ENCODE results near the gene DKK3.

The DKK3 gene

DNA sequence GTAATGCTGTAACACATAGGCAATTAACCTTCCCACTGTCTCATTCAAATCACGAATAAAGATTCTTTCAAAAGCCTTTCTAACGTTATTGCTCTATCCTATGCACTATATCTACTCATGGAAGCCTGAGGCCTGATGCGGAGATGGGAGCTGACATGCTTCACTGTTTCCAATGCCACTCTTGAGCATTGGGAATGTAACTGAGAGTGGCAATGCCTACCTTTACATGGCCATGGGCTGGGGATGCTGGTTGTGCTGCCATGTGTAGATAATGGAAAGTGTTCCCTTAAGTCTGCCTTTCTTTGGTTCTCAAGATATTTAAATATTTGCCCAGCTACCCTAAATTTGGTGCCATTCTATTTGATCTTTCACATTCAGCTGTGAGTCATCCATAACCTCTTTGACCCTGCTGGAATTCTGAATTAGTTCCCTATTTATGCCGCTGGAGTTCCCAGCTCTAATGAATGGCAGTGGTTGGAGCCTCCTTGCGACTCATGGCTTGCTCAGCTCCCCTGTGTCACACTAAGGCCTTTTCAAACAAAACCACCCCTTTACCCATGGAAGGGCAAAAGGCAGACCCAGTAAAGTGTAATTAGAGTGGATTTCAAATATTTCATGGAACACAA is 21.4 kb upstream of the DKK3 start:
- no peak for DNase-seq

DNA sequence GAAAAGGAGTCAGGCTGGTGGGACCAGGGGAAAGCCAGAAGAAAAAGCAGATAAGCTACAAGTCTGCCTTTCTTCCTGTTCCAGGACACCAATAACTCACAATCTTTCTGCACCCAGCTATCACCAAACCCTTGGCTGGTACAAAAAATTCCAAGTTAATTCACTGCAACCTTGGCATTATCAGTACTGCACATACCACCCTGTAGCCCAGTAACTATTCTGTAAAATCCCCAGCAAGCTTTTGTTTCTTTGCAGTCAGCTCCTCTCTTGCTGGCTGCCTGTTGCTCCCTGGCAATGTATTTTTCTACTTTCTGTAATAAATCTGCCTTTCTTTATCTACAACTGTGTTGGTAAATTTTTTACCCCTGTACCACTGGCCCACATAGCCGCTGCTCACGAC is 20.7 kb upstream of the DKK3 start:
- no peak for DNase-seq

DNA sequence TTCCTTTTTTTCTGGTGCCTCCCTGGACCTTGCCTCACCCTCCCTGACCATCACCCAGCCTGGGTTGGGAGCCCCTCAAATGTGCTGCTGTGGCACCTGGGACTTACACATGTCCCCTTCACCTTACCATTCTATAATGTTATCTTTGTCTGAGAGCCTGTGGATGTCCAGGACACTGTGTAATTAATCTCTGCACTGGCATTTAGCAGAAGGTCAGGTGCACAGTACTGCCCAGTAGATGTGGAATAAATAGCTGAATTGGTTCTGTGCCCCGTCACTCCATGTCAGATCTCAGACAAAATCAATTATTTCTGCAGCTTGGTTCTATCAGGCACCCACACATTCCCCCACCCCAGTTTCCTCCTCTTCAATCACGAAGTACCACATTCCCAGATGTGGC is 19.9 kb upstream of the DKK3 start:
- no peak for DNase-seq

DNA sequence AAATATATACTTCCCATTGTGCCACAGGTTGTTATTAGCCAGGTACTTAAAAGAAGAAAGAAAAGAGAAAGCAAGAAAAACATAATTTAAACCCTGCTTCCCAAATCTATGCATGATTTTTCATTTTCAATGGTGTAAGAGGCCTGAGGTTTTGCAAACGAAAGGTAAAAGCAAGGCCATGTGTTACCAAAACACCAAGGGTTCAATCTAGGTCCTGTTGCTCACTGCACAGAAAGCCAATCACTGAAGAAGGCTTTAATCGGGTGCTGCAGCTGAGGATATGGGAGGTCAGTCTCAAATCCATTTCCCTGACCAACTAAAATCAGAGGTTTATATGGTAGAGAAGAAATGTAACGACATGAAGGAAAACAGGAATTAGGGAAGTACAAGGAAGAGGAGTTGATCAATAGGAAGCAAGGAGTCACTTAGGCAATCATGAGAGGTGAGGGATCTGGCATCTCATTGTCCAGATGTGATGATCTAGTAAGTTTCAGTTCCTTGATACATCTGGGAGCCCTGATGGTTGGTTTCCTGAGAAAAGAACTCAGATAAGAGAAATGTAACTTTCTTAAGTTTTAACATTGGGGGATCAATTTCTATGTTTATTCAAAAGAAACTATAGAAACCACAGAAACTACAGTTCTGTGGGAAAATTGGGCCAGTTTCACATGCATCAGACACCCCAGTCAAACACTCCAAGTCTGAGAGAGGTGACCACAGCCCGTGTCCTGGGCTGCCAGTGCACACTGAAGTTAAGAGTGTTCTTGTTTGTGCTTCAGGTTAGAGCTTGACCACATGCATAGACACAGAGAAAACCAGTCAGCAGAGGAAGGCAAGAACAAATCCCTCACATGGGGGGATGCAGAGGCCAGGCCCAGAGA is 18.1 kb upstream of the DKK3 start:
- DNase-seq = no peak

DNA sequence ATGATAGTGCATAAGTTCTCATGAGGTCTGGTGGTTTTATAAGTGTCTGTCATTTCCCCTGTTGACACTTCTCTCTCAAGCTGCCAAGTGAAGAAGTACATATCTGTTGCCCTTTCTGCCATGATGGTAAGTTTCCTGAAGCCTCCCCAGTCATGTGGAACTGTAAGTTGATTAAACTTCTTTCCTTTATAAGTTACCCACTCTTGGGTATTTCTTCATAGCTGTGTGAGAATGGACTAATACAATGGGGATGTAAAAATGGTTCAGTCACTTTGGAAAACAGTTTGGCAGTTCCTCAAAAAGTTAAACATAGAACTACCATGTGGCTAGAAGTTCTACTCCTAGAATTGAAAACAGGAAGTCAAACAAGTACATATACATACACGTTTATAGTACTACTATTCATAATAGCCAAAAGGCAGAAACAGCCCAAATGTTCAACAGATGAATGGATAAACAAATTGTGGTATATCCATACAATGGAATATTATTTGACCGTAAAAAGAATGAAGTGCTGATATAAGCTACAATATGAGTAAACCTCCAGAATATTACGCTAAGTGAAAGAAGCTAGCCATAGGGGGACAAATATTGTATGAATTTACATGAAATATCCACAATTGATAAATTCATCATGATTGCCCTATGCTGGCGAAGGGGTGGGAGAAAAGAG is 16.0 kb upstream of the DKK3 start:
- no peak for DNase-seq

DNA sequence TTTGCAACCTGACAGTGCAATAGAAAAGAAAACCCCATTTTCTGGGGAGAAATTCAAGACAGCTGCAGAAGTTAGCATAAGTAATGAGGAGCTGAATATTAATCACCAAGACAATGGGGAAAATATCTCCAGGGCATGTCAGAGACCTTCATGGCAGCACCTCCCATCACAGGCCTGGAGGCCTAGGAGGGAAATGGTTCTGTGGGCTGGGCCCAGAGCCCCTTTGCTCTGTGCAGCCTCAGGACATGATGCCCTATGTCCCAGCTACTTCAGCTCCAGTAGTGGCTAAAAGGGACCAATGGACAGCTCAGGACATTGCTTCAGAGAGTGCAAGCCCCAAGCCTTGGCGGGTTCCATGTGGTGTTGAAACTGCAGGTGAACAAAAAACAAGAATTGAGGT is 14.6 kb upstream of the DKK3 start:
- DNase-seq = no peak

DNA sequence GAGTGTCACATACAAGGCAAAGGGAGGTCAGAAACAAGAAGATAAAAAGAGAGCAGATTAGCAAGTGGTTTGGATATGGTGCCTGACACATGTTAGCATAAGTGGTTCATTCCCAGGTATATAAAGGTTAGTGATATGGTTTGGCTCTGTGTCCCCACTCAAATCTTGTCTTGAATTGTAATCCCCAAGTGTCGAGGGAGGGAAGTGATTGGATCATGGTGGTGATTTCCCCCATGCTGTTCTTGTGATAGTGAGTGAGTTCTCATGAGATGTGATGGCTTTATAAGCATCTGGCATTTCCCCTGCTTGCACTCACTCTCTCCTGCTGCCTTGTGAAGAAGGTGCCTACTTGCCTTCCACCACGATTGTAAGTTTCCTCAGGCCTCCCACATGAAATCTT is 12.1 kb upstream of the DKK3 start:
- no peak for DNase-seq

DNA sequence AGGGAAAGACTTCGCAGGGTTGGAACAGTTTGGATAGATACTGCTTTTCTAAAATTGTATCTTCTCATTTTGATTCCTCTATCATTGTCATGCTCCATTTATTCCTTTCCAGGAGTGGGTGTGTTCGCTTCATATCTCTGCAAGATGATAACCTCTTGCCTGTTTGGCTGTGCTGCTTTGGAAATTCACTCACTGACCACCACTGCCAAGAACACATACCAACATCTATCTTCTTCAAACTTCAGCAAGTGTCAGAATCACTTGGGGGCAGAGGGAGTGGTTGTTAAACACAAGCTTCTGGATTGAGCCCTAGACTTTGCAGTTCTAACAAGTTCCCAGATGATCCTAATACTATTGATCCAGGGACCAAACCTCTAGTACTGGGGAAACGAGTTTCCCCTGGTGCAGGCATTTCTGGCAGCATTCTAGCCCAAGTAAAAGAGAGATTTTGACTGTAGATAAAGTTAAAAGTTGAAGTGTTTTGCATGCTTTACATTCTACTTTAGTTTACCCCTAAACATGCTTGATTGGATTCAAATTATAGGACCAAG is 11.5 kb upstream of the DKK3 start:
- no peak for DNase-seq

DNA sequence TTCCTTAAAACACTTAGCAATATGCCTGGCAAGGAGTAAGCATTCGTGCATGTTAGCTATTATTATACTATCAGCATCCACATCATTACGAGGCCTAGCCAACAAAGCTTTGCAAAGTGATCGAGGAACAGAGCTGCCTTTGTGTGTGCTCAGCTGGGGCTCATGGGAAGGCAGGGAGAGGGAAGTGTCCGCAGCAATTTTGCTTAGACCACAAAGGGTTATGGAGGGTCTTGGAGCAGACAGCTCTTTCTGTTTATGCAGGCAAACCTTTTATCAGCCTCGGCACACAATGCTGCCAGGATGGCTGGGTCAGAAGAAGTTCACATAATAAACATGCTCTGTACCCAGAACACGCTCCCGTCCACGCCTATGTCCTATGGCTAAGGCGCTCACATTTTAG is 10.9 kb upstream of the DKK3 start:
- peak; percentile 78 for DNase-seq

DNA sequence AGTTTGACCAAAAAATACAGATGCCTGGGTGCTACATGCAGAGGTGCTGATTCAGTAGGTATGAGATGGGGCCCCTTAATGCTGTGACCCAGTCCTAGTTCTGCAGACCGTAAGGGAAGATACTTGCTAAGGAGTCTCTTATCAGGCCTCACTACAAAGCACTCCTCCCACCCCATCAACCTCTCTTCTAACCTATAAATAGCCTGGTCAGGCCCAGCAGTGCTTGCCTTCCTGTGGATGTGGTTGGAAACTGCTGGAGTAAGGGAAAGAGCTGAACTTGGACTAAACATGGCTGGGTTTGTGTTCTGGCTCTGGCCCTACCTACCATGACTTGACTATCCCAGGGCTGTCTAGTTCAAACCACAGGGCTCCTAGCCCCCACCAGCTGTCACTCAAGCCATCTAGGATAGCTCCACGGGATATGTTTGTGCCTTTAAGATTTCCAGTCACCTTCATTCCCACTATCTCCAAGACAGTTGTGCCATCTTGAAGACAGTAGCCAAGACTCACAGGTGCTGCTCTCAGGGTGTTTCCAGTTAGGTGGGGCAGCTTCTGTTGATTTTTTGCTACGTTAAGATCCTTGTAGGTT is 9.5 kb upstream of the DKK3 start:
- no peak for DNase-seq

DNA sequence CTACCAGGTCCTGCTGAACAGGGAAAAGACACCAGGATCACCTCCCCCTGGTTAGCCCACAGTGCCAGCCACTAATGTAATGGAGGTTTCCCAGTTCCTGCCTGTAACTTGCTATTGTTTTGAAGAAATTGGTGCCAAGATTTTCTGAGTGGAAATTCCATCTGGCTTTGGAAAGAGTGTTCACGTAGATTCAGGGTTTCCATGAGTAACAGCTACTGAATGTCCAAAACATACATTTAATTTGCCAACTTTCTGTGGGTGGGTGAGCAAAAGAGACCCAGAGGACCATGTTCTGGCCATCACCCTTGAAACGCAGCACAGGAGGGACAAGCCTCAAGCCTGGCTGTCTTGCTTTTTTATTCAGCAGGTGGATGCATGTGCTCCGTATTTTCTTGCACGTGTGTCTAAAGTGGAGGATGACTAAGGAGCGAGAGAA is 8.8 kb upstream of the DKK3 start:
- no peak for DNase-seq

DNA sequence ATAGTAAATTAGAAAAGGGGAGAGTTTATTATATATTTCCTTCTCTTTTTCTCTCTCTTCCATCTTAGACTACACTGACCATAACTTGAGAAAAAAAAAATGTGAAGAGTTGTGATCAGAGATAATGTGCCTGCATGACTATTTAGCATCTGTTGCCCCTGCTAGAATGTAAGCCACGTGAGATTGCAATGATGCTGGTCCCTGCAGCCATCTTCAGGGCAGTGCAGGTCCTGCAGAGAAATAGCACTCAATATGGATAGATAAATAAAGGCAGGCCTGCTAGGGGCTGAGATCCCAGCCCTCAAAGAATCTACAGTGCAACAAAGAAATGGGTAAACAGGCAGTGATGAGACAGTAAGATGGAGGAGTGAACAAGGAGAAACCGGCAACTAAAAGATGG is 7.8 kb upstream of the DKK3 start:
- DNase-seq = no peak

DNA sequence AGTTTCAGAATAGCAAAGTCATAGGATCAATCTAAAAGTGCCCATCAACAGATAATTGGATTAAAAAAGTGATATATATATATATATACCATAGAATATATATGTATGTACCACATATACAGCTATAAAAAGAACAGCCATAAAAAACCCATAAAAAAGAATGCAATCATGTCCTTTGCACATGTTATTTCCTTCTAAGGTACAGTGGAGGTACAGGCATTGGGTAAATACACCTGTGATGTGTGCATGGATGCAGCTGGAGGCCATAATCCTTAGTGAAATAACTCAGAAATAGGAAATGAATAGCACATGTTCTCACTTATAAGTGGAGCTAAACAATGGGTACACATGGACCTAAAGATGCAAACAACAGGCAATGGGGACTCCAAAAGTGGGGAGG is 7.1 kb upstream of the DKK3 start:
- no peak for DNase-seq

DNA sequence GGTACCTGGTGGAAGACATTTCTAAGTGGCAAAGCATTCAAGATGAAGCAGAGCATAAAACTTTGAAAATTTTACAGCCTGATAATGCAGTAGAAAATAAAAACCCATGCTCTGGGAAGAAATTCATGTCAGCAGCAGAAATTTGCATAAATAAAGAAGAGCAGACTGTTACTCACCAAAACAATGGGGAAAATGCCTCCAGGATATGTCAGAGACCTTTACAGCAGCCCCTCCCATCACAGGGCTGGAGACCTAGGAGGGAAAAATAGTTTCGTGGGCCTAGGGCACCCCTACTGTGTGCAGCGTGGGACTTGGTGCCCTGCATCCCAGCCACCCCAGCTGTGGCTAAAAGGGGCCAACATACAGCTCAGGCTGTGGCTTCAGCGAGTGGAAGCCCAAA is 5.4 kb upstream of the DKK3 start:
- DNase-seq = no peak

DNA sequence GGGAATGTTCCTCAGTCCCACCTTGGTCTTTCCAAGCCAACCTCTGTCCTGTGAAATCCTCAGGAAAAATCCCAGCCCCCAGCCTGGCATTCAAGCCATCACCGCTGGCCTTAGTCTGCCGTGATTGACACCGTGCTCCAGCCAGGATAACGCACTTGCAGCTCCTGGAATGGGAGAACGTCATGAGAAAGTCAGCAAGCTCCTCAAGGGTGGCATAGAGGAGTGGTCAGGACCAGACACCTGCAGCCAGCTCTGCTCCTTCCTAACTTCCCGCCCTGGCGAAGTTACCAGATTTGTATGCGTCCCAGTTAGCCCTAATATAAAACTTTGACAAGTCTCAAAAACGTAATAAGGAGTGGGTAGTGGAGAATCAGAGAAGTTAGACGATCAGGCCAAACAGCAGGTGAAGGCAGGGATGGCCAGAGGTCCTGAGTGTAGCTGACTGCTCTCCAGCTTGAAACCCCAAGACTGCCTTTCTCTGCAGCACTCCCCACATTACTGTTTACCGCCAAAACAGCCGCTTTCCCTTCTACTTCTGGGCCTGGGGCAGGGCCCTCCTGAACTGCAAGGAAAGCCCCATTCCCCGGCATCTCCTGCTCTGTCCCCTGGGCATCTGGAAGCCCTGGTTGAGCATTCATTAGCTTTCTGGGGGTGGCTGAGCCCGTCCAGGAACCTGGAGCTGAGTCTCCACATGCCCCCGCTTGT is 1.3 kb upstream of the DKK3 start:
- peak; percentile 89 for DNase-seq

DNA sequence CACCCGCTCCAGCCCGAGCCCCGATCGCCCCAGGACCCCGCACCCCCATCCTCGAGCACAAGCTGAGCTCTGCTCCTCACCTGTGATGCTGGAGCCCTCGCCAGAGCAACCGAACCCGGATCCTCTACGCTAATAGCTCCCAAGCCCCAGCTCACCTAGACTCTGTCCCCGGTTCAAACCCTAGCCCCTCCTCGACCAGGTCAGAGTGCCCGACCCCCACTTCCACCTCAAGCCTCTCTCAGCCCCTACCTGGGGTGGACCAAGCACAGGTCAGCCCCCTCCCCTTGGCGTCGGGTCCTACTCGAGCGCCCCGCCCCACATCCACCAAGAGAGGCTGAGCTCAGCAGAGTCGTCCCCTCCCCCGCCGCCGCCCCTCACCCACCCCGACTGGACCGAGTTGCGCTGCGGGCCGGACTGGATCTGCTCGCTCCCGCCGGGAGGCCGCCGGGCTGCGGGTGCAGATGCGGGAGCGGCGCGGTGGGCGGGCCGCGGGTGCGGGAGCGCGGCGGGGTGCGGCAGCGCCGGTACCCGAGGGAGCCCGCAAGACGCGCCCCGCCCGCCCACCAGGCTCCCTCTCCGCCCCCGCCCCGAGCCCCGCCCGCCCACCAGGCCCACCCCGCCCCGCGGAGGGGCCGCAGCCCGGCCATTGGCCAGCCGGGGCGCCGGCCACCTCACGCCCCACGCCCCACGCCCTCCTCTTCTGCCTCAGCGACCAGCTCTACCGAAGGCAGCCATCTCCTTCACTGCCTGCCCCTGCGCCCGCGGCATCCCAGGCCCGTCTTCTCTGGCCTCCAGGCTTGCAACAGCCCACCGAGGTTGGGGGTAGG is 577 bp upstream of the DKK3 start:
- DNase-seq = peak; percentile 85

DNA sequence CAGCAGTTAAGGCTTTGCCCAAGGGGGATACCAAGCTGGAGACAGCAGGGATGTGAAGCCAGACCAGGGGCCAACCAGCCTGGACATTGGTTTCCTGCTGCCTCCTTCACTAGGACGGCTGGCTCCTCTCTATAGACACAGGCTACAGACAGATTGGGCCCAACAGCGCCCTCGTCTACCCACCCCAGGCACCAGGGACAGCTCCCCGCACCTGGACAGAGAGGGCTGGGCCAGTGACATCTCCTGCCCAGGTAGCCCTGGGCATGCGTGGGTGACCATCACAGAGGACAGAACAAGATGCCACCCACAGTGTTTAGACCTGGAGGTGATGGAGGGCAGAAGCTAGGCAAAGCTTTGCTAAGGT is 1.2 kb downstream of the DKK3 start:
- no peak for DNase-seq

DNA sequence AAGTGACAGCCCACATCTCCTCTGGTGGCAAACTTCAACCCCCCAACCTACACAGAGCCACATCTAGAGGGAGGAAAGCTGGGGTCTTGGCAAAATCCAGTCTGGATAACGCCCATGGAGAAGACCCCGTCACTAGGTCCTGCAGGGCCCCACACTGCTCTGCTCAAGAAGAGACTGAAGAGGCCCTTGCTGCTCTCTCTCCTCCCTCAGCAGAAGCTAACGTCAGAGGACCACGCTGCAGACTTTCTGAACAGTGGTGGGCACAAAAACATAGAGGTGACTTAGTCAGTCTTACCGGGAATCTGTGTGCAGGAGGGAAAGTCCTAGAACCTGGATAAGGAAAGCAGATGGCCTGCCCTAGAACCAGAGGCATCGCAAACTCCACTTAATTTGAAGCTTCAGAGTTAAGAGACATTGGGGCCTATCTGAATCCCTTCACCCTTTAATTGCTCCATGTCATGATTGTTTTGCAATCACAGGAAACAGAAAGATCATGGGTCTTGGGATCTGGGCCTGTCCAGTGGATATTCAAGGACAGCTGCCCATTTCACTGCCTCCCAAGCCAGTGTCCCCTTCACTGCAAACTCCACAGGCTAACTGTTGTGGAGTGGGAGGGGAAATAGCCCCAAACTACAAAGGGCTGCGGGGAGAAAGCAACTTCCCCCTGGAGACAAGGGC is 1.7 kb downstream of the DKK3 start:
- DNase-seq = no peak

DNA sequence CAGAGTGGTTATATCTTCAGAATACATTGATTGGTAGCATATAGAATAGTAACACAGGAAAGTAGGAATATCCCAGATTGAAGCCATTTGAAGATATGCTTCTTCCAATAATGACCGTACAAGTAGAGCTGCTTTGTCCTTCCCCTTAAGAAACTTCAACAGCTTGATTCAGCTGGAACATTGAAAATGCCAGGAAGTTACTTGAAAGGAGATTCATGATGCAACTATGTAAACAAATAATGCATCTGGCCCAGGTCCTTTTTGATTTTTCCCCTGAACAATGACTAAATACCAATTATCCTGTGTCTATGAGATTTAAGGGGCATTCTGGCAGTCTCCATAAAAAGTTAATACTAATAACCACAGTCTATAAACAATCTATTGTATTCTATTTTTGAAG is 3.0 kb downstream of the DKK3 start:
- DNase-seq = no peak

DNA sequence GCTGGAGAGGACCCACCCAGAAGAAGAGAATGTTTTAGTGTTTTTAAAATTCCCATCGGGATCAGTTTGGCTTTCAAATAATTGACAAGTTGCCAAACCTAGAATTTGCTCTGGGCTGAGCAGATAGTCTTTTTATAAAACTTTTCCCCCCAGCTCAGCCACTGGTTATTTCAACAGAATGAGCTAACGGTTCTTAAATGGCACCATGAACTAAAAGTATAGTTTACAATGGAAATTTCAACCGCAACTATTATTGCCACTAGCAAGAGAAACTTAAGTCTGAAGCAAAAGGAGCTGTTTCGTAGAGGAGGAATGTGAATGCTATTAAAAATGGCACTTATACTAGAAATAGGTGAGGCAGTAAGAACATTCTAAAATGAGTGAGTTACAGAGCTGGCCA is 3.4 kb downstream of the DKK3 start:
- DNase-seq = no peak

DNA sequence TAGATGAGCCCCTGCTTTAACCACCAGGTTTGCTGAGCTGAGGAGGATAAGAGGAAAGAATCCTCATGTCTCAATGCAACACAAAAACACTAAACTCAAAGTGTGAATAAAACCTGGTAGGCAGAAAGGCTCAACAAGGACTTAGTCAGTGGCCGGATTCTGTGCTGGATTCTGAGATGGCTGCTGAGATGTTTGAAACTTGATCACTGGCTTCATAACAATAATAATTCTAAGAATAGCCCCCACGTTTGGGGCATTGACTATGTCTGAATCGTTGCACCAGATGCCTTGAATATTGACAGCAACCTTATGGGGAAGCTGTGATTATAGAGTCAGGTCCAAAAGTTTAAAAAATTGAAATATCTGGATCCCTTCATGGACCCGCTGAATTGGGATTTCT is 4.6 kb downstream of the DKK3 start:
- DNase-seq = no peak
